H1 (cell line): Measurements from ENCODE around the gene TXNDC11. TPM values are rescaled to one million over a fixed set of nuclear protein-coding genes. Genes with fewer than 3 reads are reported as not detected.

Experiments used
- CTCF ChIA-PET: fragments of 300-600 bp; sonication (Branson Sonifier 250); formaldehyde crosslinking; loops from one replicate; lab custom pipeline; 2021; ENCODE audit not compliant: partially characterized antibody; lab: Charles Lee
- POLR2A ChIA-PET: fragments of 300-600 bp; sonication (Branson Sonifier 250); formaldehyde crosslinking; loops from one replicate; lab custom pipeline; 2021; ENCODE audit warnings: inconsistent platforms; ENCODE audit not compliant: partially characterized antibody; lab: Charles Lee
- DNase-seq, 2 experiments: peaks; one replicate each; pipeline versions ENCODE4 v3.0.0 to v3.0.0-alpha.2; 2010 to 2022; ENCODE audit warnings: low spot score in 2 of 2, low read depth in 1 of 2, mixed read lengths in 1 of 2
- FAIRE-seq: peaks from 2 replicates; lab custom pipeline; 2011; peaks lifted over from hg19 to GRCh38; lab: Jason Lieb, UNC
- H2AFZ ChIP-seq: 2 replicates; pipeline ENCODE4 v1.8.1; 2012; ENCODE audit warnings: low read length, inconsistent platforms
- H2AK5ac ChIP-seq: 2 replicates; pipeline ENCODE4 v1.6.1; 2013; ENCODE audit warnings: low read depth, low read length
- H2BK120ac ChIP-seq: replicated peaks from 2 replicates; pipeline ENCODE3; 2013; ENCODE audit warnings: low read depth, low read length, inconsistent platforms
- H2BK12ac ChIP-seq: 2 replicates; pipeline ENCODE4 v1.6.1; 2013; ENCODE audit warnings: low read depth, low read length
- H2BK15ac ChIP-seq: 2 replicates; pipeline ENCODE4 v1.6.1; 2013; ENCODE audit warnings: low read length
- H2BK20ac ChIP-seq: 2 replicates; pipeline ENCODE4 v1.6.1; 2013; ENCODE audit warnings: low read length
- H2BK5ac ChIP-seq: 2 replicates; pipeline ENCODE4 v1.6.1; 2013; ENCODE audit warnings: low read depth, low read length
- H3K14ac ChIP-seq: 2 replicates; pipeline ENCODE4 v1.6.1; 2013; ENCODE audit warnings: inconsistent platforms; ENCODE audit not compliant: insufficient read length
- H3K18ac ChIP-seq: 2 replicates; pipeline ENCODE4 v1.6.1; 2013; ENCODE audit warnings: low read length; ENCODE audit errors: extremely low read depth
- H3K23ac ChIP-seq: 2 replicates; pipeline ENCODE4 v1.6.1; 2013; ENCODE audit warnings: inconsistent platforms; ENCODE audit not compliant: insufficient read length
- H3K23me2 ChIP-seq: 2 replicates; pipeline ENCODE4 v1.6.1; 2013; ENCODE audit warnings: low read depth, low read length
- H3K27ac ChIP-seq: 2 replicates; pipeline ENCODE4 v1.6.1; 2011; ENCODE audit warnings: low read depth, low read length, inconsistent platforms
- H3K27me3 ChIP-seq, 4 experiments: replicated peaks in 1 of 4; 1 replicate in 1 of 4; 2 replicates in 3 of 4; pipeline versions ENCODE4 v1.6.1 to v1.8.1; 2011 to 2013; ENCODE audit warnings: low read length in 3 of 4, mild to moderate bottlenecking in 3 of 4, inconsistent platforms in 2 of 4, mixed read lengths in 2 of 4, moderate library complexity in 1 of 4; ENCODE audit not compliant: control insufficient read depth in 3 of 4, insufficient read depth in 3 of 4; ENCODE audit errors: extremely low read depth in 1 of 4
- H3K36me3 ChIP-seq, 4 experiments: 2 replicates each; pipeline versions ENCODE4 v1.6.1 to v1.8.1; 2011 to 2013; ENCODE audit warnings: mild to moderate bottlenecking in 4 of 4, low read length in 3 of 4, moderate library complexity in 2 of 4, control low read depth in 1 of 4, inconsistent platforms in 1 of 4; ENCODE audit not compliant: insufficient read depth in 4 of 4, control insufficient read depth in 2 of 4
- H3K4ac ChIP-seq: replicated peaks from 2 replicates; pipeline ENCODE3; 2013; ENCODE audit warnings: low read length, low read depth, mixed read lengths, inconsistent platforms; ENCODE audit not compliant: insufficient read length
- H3K4me1 ChIP-seq, 4 experiments: replicated peaks in 1 of 4; 1 replicate in 1 of 4; 2 replicates in 3 of 4; pipeline versions ENCODE4 v1.6.1 to v1.8.1; 2011 to 2013; ENCODE audit warnings: low read length in 3 of 4, inconsistent platforms in 2 of 4, mixed read lengths in 1 of 4; ENCODE audit not compliant: insufficient read depth in 4 of 4, control insufficient read depth in 3 of 4
- H3K4me2 ChIP-seq, 2 experiments: 2 replicates each; pipeline versions ENCODE4 v1.6.1 to v1.8.1; 2011 to 2013; ENCODE audit warnings: low read depth in 2 of 2, low read length in 2 of 2, control low read depth in 1 of 2, inconsistent platforms in 1 of 2, mild to moderate bottlenecking in 1 of 2; ENCODE audit not compliant: insufficient read depth in 1 of 2
- H3K4me3 ChIP-seq, 4 experiments: fragments of 200-600, 300-600 bp in 1 of 4; sonication (generic), shearing (Covaris generic), sonication (Bioruptor Twin) in 1 of 4; 2 replicates each; pipeline versions ENCODE4 v1.5.1 to v1.8.1; 2011 to 2016; ENCODE audit warnings: low read length in 4 of 4, low read depth in 3 of 4, control low read depth in 2 of 4, inconsistent platforms in 2 of 4, mild to moderate bottlenecking in 2 of 4, mixed read lengths in 1 of 4, moderate library complexity in 1 of 4; ENCODE audit not compliant: insufficient read depth in 2 of 4; ENCODE audit errors: extremely low read depth in 1 of 4
- H3K56ac ChIP-seq: replicated peaks from 2 replicates; pipeline ENCODE3; 2013; ENCODE audit warnings: low read depth, mild to moderate bottlenecking, mixed read lengths, low read length, inconsistent platforms; ENCODE audit not compliant: insufficient read length
- H3K79me1 ChIP-seq: 2 replicates; pipeline ENCODE4 v1.6.1; 2013; ENCODE audit warnings: low read depth, low read length, control low read depth
- H3K79me2 ChIP-seq, 2 experiments: 2 replicates each; pipeline versions ENCODE4 v1.6.1 to v1.8.1; 2012 to 2013; ENCODE audit warnings: low read length in 2 of 2, mild to moderate bottlenecking in 2 of 2, inconsistent platforms in 1 of 2; ENCODE audit not compliant: insufficient read depth in 2 of 2, control insufficient read depth in 1 of 2
- H3K9ac ChIP-seq, 4 experiments: replicated peaks in 1 of 4; 1 replicate in 1 of 4; 2 replicates in 3 of 4; pipeline versions ENCODE4 v1.6.1 to v1.8.1; 2011 to 2013; ENCODE audit warnings: low read depth in 3 of 4, low read length in 3 of 4, control low read depth in 2 of 4, mild to moderate bottlenecking in 2 of 4, moderate library complexity in 2 of 4, inconsistent platforms in 1 of 4; ENCODE audit errors: extremely low read depth in 1 of 4
- H3K9me3 ChIP-seq, 2 experiments: 2 replicates each; pipeline versions ENCODE4 v1.6.1 to v1.8.1; 2012 to 2013; ENCODE audit warnings: mild to moderate bottlenecking in 2 of 2, moderate library complexity in 2 of 2, control low read depth in 1 of 2, inconsistent platforms in 1 of 2, low read depth in 1 of 2, low read length in 1 of 2, mixed read lengths in 1 of 2; ENCODE audit not compliant: insufficient read depth in 2 of 2
- H4K20me1 ChIP-seq, 2 experiments: replicated peaks in 1 of 2; 2 replicates each; pipeline versions ENCODE3 to v1.8.1; 2011 to 2013; ENCODE audit warnings: inconsistent platforms in 2 of 2, low read length in 2 of 2, mild to moderate bottlenecking in 1 of 2; ENCODE audit not compliant: insufficient read depth in 2 of 2, control insufficient read depth in 1 of 2
- H4K5ac ChIP-seq: 2 replicates; pipeline ENCODE4 v1.6.1; 2013; ENCODE audit warnings: low read length, low read depth, mixed read lengths, inconsistent platforms; ENCODE audit not compliant: insufficient read length
- H4K8ac ChIP-seq: 2 replicates; pipeline ENCODE4 v1.8.0; 2013; ENCODE audit warnings: mild to moderate bottlenecking, moderate library complexity, low read length, inconsistent platforms; ENCODE audit not compliant: insufficient read depth; ENCODE audit errors: extremely low read depth
- H4K91ac ChIP-seq: replicated peaks from 2 replicates; pipeline ENCODE3; 2013; ENCODE audit warnings: low read length, mixed read lengths, inconsistent platforms; ENCODE audit not compliant: insufficient read length
- CHD2 ChIP-seq: IDR thresholded peaks from 2 replicates; pipeline ENCODE4 v1.6.1; 2012; ENCODE audit warnings: low read length, improper control_type of control experiment
- EZH2 ChIP-seq: fragments of 200-600 bp; sonication (generic); IDR thresholded peaks from 2 replicates; pipeline ENCODE4 v1.7.1; 2012; ENCODE audit warnings: low read depth, mild to moderate bottlenecking, moderate library complexity, low read length, inconsistent platforms; ENCODE audit not compliant: severe bottlenecking
- NRF1 ChIP-seq: IDR thresholded peaks from 2 replicates; pipeline ENCODE4 v1.6.1; 2011; ENCODE audit warnings: mild to moderate bottlenecking, low read depth, low read length, improper control_type of control experiment
- WGBS, 2 experiments: shearing (Covaris generic) in 1 of 2; methylation state at CpG; one replicate each; pipeline versions ENCODE4 v1.1.6 to v1.1.7; 2013 to 2015; ENCODE audit warnings: low lambda C conversion rate in 2 of 2, mixed read lengths in 2 of 2, inconsistent platforms in 1 of 2, low coverage in 1 of 2, missing lambda C conversion rate in 1 of 2; ENCODE audit not compliant: insufficient replicate concordance in 2 of 2, insufficient coverage in 1 of 2, insufficient read length in 1 of 2; ENCODE audit errors: extremely low coverage in 1 of 2, missing lambda C conversion rate in 1 of 2; 5-methylcytosine and 5-hydroxymethylcytosine counted together
- polyA plus RNA-seq, 7 experiments: library from polyadenylated mRNA; depleted of rRNA in 3 of 7; stranded (reverse) in 5 of 7; unstranded in 2 of 7; fragments of >200 nt in 5 of 7; fragments of 200-250 nt in 2 of 7; gene quantifications; 1 replicate in 5 of 7; 2 replicates in 1 of 7; 4 replicates in 1 of 7; pipeline versions ENCODE4 v1.2.1 to v1.2.3, GENCODE V29; 2011 to 2013; ENCODE audit warnings: missing spikeins in 2 of 7, mixed read lengths in 2 of 7
- total RNA-seq: library from RNA; stranded (reverse); fragmentation: NEBNext Ultra II Directional; extraction: Animal tissue kit (Norgen Biotek cat#: 25700); gene quantifications from 2 replicates; pipeline ENCODE4 v1.2.1, GENCODE V29; 2021

TXNDC11 gene
- total and polyA plus RNA-seq, 2 of the 8 experiments (the other 6 are each of a cell fraction or from before 2014, with no cell fraction given): 13.5 to 13.8 TPM

GRCh38 chr16:11638140-11638539 lies 104.5 kb downstream of the TXNDC11 start:
- no peaks in the 10 kb centered on the region for H3K79me2 ChIP-seq
- POLR2A ChIA-PET: interaction anchor here (0.9 to 3.7 kb wide), 6 partner anchors 11 to 140 kb away, joined by 3 to 23 read pairs (median 5); no protein-coding TSS in a partner anchor
- H3K9ac ChIP-seq: no peak overlapping the region

More at GRCh38 chr16:11638140-11638539, 104.5 kb downstream of the TXNDC11 start:
- Histone ChIP-seq H2AK5ac (no peak overlapping the region), H3K23me2 (peaks cover 8% of the 10 kb centered on the region; the same call in 1 of the 2 replicates), H2BK5ac (no peak overlapping the region), H4K5ac (no peak overlapping the region)
- no peak for TF ChIP-seq CHD2
- no peak for TF ChIP-seq NRF1
- no peak for TF ChIP-seq EZH2
- TF ChIP-seq, all 59 proteins: peak for 0
- H2BK120ac ChIP-seq: no peak overlapping the region
- no peak overlapping the region for H4K91ac ChIP-seq
- H3K27me3 ChIP-seq: no peaks in the 10 kb centered on the region
- WGBS, 2 experiments: 91% methylated on average over 4 of the region's 4 CpGs; no CpG with 5 or more reads in 1 of the 2 experiments
- CTCF ChIA-PET: interaction anchor here (0.7 to 4.2 kb wide), 7 partner anchors 9 to 237 kb away, joined by 3 to 24 read pairs (median 5); no protein-coding TSS in a partner anchor
- no peaks in the 10 kb centered on the region for H3K9me3 ChIP-seq
- H3K4me1 ChIP-seq: peaks cover 0 to 28% (median 21%) of the 10 kb centered on the region in 4 experiments; a peak in 6 of 7 replicates
- H3K14ac ChIP-seq: no peak overlapping the region
- no peak overlapping the region for H4K8ac ChIP-seq
- H3K27ac ChIP-seq: no peak overlapping the region
- no peak overlapping the region for H2AFZ ChIP-seq
- no peak overlapping the region for H3K4me2 ChIP-seq
- no peak overlapping the region for H2BK20ac ChIP-seq
- DNase-seq (no peak), FAIRE-seq (no peak)
- H2BK15ac ChIP-seq: no peak overlapping the region
- no peak overlapping the region for H3K18ac ChIP-seq
- no peak overlapping the region; the same call in 1 of the 2 replicates for H2BK12ac ChIP-seq
- H3K4me3 ChIP-seq: no peak overlapping the region
- H3K56ac ChIP-seq: no peak overlapping the region
- no peak overlapping the region for H3K4ac ChIP-seq
- H3K23ac ChIP-seq: no peak overlapping the region
- H3K36me3 ChIP-seq: no peaks in the 10 kb centered on the region
- H3K79me1 ChIP-seq: no peaks in the 10 kb centered on the region; the same call in 1 of the 2 replicates
- peaks cover 0 to 2% of the 10 kb centered on the region in 2 experiments for H4K20me1 ChIP-seq
